ENCODE data around the gene EGFLAM. TPM values are rescaled to one million over a fixed set of nuclear protein-coding genes. Genes with fewer than 3 reads are reported as not detected.

Gene EGFLAM
- total and polyA plus RNA-seq, 2 experiments from 2014 or later, result 0.24 to 1.9 TPM

GRCh38 chr5:38378579-38378978, 120.2 kb downstream of the EGFLAM start (continued):
- TF ChIP-seq REST (IDR thresholded peaks at IDR 0.05; ENCODE audit: unreplicated experiment), result no peak
- TF ChIP-seq NANOG (IDR thresholded peaks at IDR 0.05; ENCODE audit: borderline replicate concordance), result no peak
- no peak for TF ChIP-seq CTCF (conservative IDR thresholded peaks at IDR 0.05; ENCODE audit: low read depth in 2 of 2)
- TF ChIP-seq CREB1 (CRISPR knock-in tag; IDR thresholded peaks at IDR 0.05; ENCODE audit: low read depth), result no peak
- TF ChIP-seq ZNF114 (CRISPR knock-in tag; IDR thresholded peaks at IDR 0.05), result no peak
- TF ChIP-seq STAT1 (IDR thresholded peaks at IDR 0.05; ENCODE audit: unreplicated experiment), result no peak
- no peak for TF ChIP-seq ZNF331 (CRISPR knock-in tag; IDR thresholded peaks at IDR 0.05; ENCODE audit: low read depth)
- TF ChIP-seq POLR2AphosphoS5 (IDR thresholded peaks at IDR 0.05; ENCODE audit: low read depth), result no peak
- TF ChIP-seq ETS1 (IDR thresholded peaks at IDR 0.05), result no peak
- TF ChIP-seq EZH2 (IDR thresholded peaks at IDR 0.05; ENCODE audit: low read depth, unreplicated experiment), result no peak

- Mint-ChIP-seq H3K27ac (peak overlapping the region; percentile 85), H3K36me3 (ENCODE audit: low read depth) (no peaks in the 10 kb centered on the region), H3K9me3 (no peaks in the 10 kb centered on the region; the same call in 2 of the 3 replicates), H3K27me3 (ENCODE audit: insufficient read depth, low read depth, poor library complexity) (peaks cover 4% of the 10 kb centered on the region), H3K4me1 (peaks cover 52% of the 10 kb centered on the region), H3K4me3 (peak overlapping the region; percentile 31; the same call in 1 of the 3 replicates)
- Histone ChIP-seq H3K4me3 (no peak overlapping the region), H2AFZ (no peak overlapping the region), H3K4me1 (ENCODE audit: insufficient read depth) (peaks cover 22% of the 10 kb centered on the region), H3K9me2 (ENCODE audit: insufficient read depth) (no peaks in the 10 kb centered on the region), H4K20me1 (replicated peaks; ENCODE audit: insufficient read depth) (no peaks in the 10 kb centered on the region), H3K79me2 (replicated peaks; ENCODE audit: insufficient read depth) (no peaks in the 10 kb centered on the region), H3K36me3 (ENCODE audit: insufficient read depth) (no peaks in the 10 kb centered on the region), H3K4me2 (peak overlapping the region; percentile 49), H3K27me3 (ENCODE audit: insufficient read depth) (no peaks in the 10 kb centered on the region), H3F3A (replicated peaks; ENCODE audit: low read depth) (no peaks in the 10 kb centered on the region), H3K27ac (ENCODE audit: low read depth) (0 out of 2 replicates have a peak overlapping the region, but pooled peaks have one; percentile 50)
- DNase-seq (ENCODE audit: low spot score) (peak; percentile 59), ATAC-seq (peak; percentile 76)
- TF ChIP-seq ZNF331 (CRISPR knock-in tag; IDR thresholded peaks at IDR 0.05; ENCODE audit: low read depth), result no peak
- TF ChIP-seq POLR2AphosphoS5 (IDR thresholded peaks at IDR 0.05; ENCODE audit: low read depth), result no peak
- no peak for TF ChIP-seq NANOG (IDR thresholded peaks at IDR 0.05; ENCODE audit: borderline replicate concordance)
- TF ChIP-seq ZNF462 (CRISPR knock-in tag; IDR thresholded peaks at IDR 0.05), result peak; percentile 65; the same call in 1 of the 2 replicates
- TF ChIP-seq ZNF114 (CRISPR knock-in tag; IDR thresholded peaks at IDR 0.05), result no peak
Measured at GRCh38 chr5:38379350-38379937, 121.1 kb downstream of the EGFLAM start.

All from GM23338 (cell line).